GM13976 (cell line): ENCODE results near the gene ABCG4.

ENCODE experiments used
- DNase-seq: peaks from one replicate; pipeline ENCODE4 v3.0.0; 2012; ENCODE audit warnings: low spot score
- CTCF ChIP-seq: IDR thresholded peaks from 2 replicates; pipeline ENCODE4 v1.5.1; 2012; ENCODE audit warnings: borderline replicate concordance, mild to moderate bottlenecking; ENCODE audit not compliant: insufficient read depth; ENCODE audit errors: extremely low read depth, missing control alignments, control extremely low read depth
- in situ Hi-C: fragments of 300-500 bp; cut with MboI; formaldehyde crosslinking; loops from one replicate; pipeline ENCODE4 v1.12.0; 2022; ENCODE audit warnings: low sequenced_read_pairs, mixed read lengths, inconsistent platforms; ENCODE audit not compliant: unreplicated experiment

The ABCG4 gene

GRCh38 chr11:119204066-119204465 is 55.2 kb downstream of the ABCG4 start:
- in situ Hi-C loops: no loop called here
- DNase-seq: no peak
- no peak for TF ChIP-seq CTCF

- peak; percentile 24 for DNase-seq
- no peak for TF ChIP-seq CTCF
- in situ Hi-C loops: no loop called here
Observed at GRCh38 chr11:119205080-119205479, 56.2 kb downstream of the ABCG4 start.

GRCh38 chr11:119205574-119206510 is 57.0 kb downstream of the ABCG4 start, which contains the start of gene CBL:
CBL (plus strand) TSS chr11:119206339; CDS start chr11:119206418, 79 bp downstream.
- peak; percentile 79 for TF ChIP-seq CTCF
- DNase-seq: peak; percentile 96
- in situ Hi-C loops: no loop called here

GRCh38 chr11:119206511-119207414 is 57.9 kb downstream of the ABCG4 start:
- in situ Hi-C loops: no loop called here
- peak; percentile 81 for DNase-seq
- TF ChIP-seq CTCF: no peak

- in situ Hi-C loops: no loop called here
- no peak for TF ChIP-seq CTCF
- DNase-seq: no peak
Observed at GRCh38 chr11:119207415-119207960, 58.6 kb downstream of the ABCG4 start.

- in situ Hi-C loops: no loop called here
- DNase-seq: no peak
- no peak for TF ChIP-seq CTCF
Observed at GRCh38 chr11:119209186-119209585, 60.3 kb downstream of the ABCG4 start.
